Small intestine (tissue), 7 donors: ENCODE results near the gene FNBP1. TPM values are rescaled to one million over a fixed set of nuclear protein-coding genes. Genes with fewer than 3 reads are reported as not detected.

Source experiments
- DNase-seq, 2 donors: peaks; one replicate each; pipeline versions ENCODE4 v3.0.0 to v3.0.0-alpha.2; 2013
- FAIRE-seq: peaks from 2 replicates; lab custom pipeline; 2012; peaks lifted over from hg19 to GRCh38; lab: Jason Lieb, UNC
- H3K27ac ChIP-seq, 3 donors: one replicate each; pipeline ENCODE4 v1.5.1; 2013; ENCODE audit warnings: low read length in 2 of 3, mild to moderate bottlenecking in 2 of 3, control low read depth in 1 of 3, inconsistent platforms in 1 of 3, low read depth in 1 of 3, moderate library complexity in 1 of 3
- H3K27me3 ChIP-seq, 3 donors: one replicate each; pipeline ENCODE4 v1.6.1; 2013; ENCODE audit warnings: low read length in 3 of 3, inconsistent platforms in 1 of 3; ENCODE audit not compliant: control insufficient read depth in 3 of 3, insufficient read depth in 3 of 3
- H3K36me3 ChIP-seq, 3 donors: one replicate each; pipeline ENCODE4 v1.6.1; 2013; ENCODE audit warnings: low read length in 3 of 3, inconsistent platforms in 1 of 3, low read depth in 1 of 3, mild to moderate bottlenecking in 1 of 3, moderate library complexity in 1 of 3; ENCODE audit not compliant: control insufficient read depth in 3 of 3, insufficient read depth in 2 of 3
- H3K4me1 ChIP-seq, 3 donors: one replicate each; pipeline ENCODE4 v1.6.1; 2013; ENCODE audit warnings: low read length in 2 of 3, inconsistent platforms in 1 of 3, low read depth in 1 of 3, mild to moderate bottlenecking in 1 of 3, moderate library complexity in 1 of 3; ENCODE audit not compliant: control insufficient read depth in 3 of 3, insufficient read depth in 2 of 3
- H3K4me3 ChIP-seq, 3 donors: one replicate each; pipeline ENCODE4 v1.5.1; 2013; ENCODE audit warnings: low read length in 3 of 3, control low read depth in 1 of 3, inconsistent platforms in 1 of 3, low read depth in 1 of 3, mild to moderate bottlenecking in 1 of 3, moderate library complexity in 1 of 3
- H3K9me3 ChIP-seq, 2 donors: one replicate each; pipeline ENCODE4 v1.6.1; 2013; ENCODE audit warnings: low read depth in 1 of 2, low read length in 1 of 2; ENCODE audit not compliant: control insufficient read depth in 2 of 2, insufficient read depth in 1 of 2
- WGBS, 3 donors: extraction: QIAGEN DNeasy Blood & Tissue Kit; methylation state at CpG; one replicate each; pipeline ENCODE4 v1.1.7; 2013; 5-methylcytosine and 5-hydroxymethylcytosine counted together
- polyA plus RNA-seq, 4 donors: library from polyadenylated mRNA; stranded (reverse) in 3 of 4; unstranded in 1 of 4; fragments of 200-250 nt in 3 of 4; fragments of 120-200 nt in 1 of 4; gene quantifications; one replicate each; pipeline versions ENCODE4 v1.2.1 to v1.2.3, GENCODE V29; 2013
- donor health status: healthy with polysubstance abuse.
- donor health status: control.
- donor health status: control.
- donor health status: Bipolar disorder and iron deficiency.
- donor health status: healthy.

Gene FNBP1
- polyA plus RNA-seq, 4 donors, result 1.3 to 16.5 (median 9.0) TPM

DNA sequence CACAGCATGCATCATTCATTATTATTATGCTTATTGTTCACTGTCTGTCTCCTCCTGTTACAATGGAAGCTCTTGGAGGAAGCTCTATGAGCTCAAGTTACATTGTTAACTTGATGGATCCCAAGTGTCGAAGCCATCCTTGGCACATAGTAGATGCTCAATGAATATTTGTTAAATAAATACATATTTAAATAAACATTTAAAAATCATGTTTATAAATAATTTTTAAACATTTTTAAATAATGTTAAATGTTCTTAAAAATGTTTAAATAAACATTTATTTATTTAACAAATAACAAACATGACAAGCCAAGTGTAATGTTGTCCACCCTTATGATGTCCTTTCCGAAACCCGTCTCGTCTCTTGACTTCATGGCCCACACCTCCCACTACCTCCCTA lies 138.3 kb downstream of the FNBP1 start:
- Histone ChIP-seq H3K36me3 (peaks cover 0 to 28% (median 2%) of the 10 kb centered on the region in 3 donors), H3K9me3 (no peaks in the 10 kb centered on the region), H3K4me1 (no peaks in the 10 kb centered on the region), H3K27ac (no peak overlapping the region), H3K4me3 (no peak overlapping the region), H3K27me3 (no peaks in the 10 kb centered on the region)
- DNase-seq, result no peak
- 86 to 97% (median 91%) methylated on average over 4 of the region's 4 CpGs for WGBS, 3 donors
- no peak for FAIRE-seq

GRCh38 chr9:129902740-129903134 lies 140.3 kb downstream of the FNBP1 start:
- no peaks in the 10 kb centered on the region for H3K9me3 ChIP-seq
- peaks cover 0 to 33% (median 4%) of the 10 kb centered on the region in 3 donors for H3K36me3 ChIP-seq
- no peaks in the 10 kb centered on the region for H3K27me3 ChIP-seq
- no peak for FAIRE-seq
- H3K4me3 ChIP-seq, result no peak overlapping the region
- H3K4me1 ChIP-seq, result no peaks in the 10 kb centered on the region
- H3K27ac ChIP-seq, result no peak overlapping the region
- no peak for DNase-seq
- WGBS, 3 donors, result 82 to 87% (median 85%) methylated on average over 8 of the region's 8 CpGs

GRCh38 chr9:129901993-129902739 lies 140.8 kb downstream of the FNBP1 start:
- peaks cover 0 to 30% (median 4%) of the 10 kb centered on the region in 3 donors for H3K36me3 ChIP-seq
- no peaks in the 10 kb centered on the region for H3K4me1 ChIP-seq
- FAIRE-seq, result no peak
- no peak overlapping the region for H3K4me3 ChIP-seq
- no peak overlapping the region for H3K27ac ChIP-seq
- WGBS, 3 donors, result 86 to 89% (median 88%) methylated on average over 9 of the region's 9 CpGs
- H3K27me3 ChIP-seq, result no peaks in the 10 kb centered on the region
- DNase-seq, result no peak
- H3K9me3 ChIP-seq, result no peaks in the 10 kb centered on the region

- no peaks in the 10 kb centered on the region for H3K27me3 ChIP-seq
- H3K27ac ChIP-seq, result no peak overlapping the region
- no peak overlapping the region for H3K4me3 ChIP-seq
- no peak for FAIRE-seq
- peaks cover 0 to 31% (median 4%) of the 10 kb centered on the region in 3 donors for H3K36me3 ChIP-seq
- 86 to 93% (median 88%) methylated on average over 20 of the region's 20 CpGs for WGBS, 3 donors
- H3K9me3 ChIP-seq, result no peaks in the 10 kb centered on the region
- H3K4me1 ChIP-seq, result no peaks in the 10 kb centered on the region
- no peak for DNase-seq
Observed at GRCh38 chr9:129900263-129901027, 142.5 kb downstream of the FNBP1 start.

DNA sequence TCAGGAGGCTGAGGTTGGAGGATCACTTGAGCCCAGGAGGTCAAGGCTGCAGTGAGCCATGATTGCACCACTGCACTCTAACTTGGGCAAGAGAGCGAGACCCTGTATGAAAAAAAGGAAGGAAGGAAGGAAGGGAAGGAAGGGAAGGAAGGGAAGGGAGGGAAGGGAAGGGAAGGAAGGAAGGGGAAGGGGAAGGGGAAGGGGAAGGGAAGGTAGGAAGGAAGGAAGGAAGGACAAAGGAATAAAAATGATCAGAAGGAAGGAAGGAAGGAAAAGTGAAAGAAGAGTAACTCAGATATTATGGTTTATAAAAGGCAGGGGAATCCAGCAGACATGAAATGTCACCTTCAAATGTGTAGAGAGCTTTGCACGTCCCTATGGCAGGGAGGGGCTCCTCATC lies 143.4 kb downstream of the FNBP1 start:
- WGBS, 3 donors, result 82 to 90% (median 84%) methylated on average over 2 of the region's 2 CpGs
- FAIRE-seq, result no peak

DNA sequence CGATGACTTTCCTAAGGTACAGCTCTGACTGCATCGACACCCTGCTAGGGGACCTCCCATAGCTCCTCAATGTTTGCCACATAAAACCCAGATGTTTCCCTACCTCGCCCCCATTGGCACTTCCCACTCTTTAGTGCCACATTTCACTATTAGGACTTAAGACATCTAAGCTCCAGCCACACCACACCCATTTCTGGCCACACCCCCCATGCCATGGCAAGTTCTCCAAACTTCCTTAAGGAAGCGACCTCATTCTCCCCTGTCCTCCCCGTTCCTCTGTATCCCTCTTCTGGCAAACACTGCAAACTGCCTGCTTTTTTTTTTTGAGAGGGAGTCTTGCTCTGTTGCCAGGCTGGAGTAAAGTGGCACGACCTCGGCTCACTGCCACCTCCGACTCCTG lies 144.8 kb downstream of the FNBP1 start:
- Histone ChIP-seq H3K9me3 (no peaks in the 10 kb centered on the region), H3K4me1 (no peaks in the 10 kb centered on the region), H3K4me3 (no peak overlapping the region), H3K27ac (no peak overlapping the region), H3K36me3 (peaks cover 0 to 27% (median 4%) of the 10 kb centered on the region in 3 donors), H3K27me3 (no peaks in the 10 kb centered on the region)
- 62 to 73% (median 72%) methylated on average over 8 of the region's 8 CpGs for WGBS, 3 donors
- FAIRE-seq (no peak), DNase-seq (peak in 1 of 2 donors; percentile 19)

More for the DNA sequence above, 143.4 kb downstream of the FNBP1 start:
- Histone ChIP-seq H3K9me3 (no peaks in the 10 kb centered on the region), H3K27me3 (no peaks in the 10 kb centered on the region), H3K4me3 (no peak overlapping the region), H3K27ac (no peak overlapping the region), H3K36me3 (peaks cover 0 to 29% (median 4%) of the 10 kb centered on the region in 3 donors), H3K4me1 (no peaks in the 10 kb centered on the region)
- DNase-seq, result no peak

DNA sequence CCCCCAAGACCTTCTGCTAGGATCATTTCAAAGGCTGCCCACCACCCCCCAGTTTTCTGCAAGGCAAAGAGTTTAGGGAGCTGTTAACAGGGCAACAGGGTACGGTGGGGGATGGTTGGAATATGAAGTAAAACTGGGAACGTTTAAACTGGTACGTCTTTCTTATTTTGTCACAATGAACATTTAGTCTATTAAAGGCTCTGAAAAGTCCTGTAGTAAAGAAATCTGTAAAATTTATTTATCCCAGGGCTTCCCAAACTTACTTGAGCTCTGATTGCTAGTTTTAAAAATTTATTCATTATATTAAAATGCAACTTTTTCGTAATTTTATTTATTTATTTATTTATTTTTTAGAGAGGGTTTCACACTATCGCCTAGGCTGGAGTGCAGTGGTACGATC lies 145.7 kb downstream of the FNBP1 start:
- no peaks in the 10 kb centered on the region for H3K9me3 ChIP-seq
- WGBS, 3 donors, result 89 to 95% (median 94%) methylated on average over 6 of the region's 6 CpGs
- FAIRE-seq (no peak), DNase-seq (no peak)
- H3K4me1 ChIP-seq, result no peaks in the 10 kb centered on the region
- H3K27me3 ChIP-seq, result no peaks in the 10 kb centered on the region
- H3K36me3 ChIP-seq, result peaks cover 0 to 26% (median 4%) of the 10 kb centered on the region in 3 donors
- H3K27ac ChIP-seq, result no peak overlapping the region
- no peak overlapping the region for H3K4me3 ChIP-seq

DNA sequence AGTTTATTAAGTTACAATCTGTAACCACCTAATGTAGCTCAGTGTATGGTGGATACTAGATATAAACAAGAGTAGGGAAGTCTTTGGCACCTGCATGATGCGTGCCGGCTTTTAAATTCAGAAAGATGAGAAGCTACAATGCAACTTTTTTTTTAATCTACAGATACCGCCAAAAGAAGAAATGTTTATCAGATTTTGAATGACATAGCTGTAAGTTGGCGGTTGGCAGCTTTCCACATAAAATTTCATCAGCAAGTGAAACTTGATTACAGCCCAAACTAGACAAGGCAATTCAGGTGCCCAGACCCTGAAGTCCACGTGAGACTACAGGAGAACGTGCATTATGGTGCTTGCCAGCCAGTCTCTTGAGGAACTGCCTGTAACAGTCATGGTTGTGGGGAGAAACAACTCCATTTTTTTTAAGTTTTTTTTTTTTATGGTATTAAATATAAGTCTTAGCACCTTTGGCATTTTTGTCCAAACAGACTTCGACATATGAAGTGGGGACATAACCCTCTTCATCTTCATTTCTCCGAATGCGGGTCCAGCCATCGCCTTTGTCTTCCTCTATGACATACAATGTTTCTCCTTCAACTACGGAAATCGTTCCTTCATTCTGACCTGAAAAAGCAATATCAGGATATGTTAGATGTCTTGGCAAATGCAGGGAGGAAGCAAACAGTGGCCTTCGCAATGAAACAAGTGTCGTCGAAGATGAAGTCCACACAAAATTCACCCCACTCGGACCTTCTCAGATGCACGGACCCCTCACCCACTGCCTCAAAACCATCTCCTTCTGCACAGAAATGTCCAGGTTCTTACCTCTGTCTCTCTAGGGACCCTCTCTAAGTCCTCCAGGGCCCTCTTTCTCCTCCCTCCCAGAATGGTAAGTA lies 147.4 kb downstream of the FNBP1 start:
- FAIRE-seq (no peak), DNase-seq (no peak)
- WGBS, 3 donors, result 81 to 87% (median 84%) methylated on average over 17 of the region's 17 CpGs
- no peak overlapping the region for H3K27ac ChIP-seq
- no peaks in the 10 kb centered on the region for H3K27me3 ChIP-seq
- peaks cover 0 to 4% (median 0%) of the 10 kb centered on the region in 3 donors for H3K4me1 ChIP-seq
- peaks cover 0 to 24% (median 4%) of the 10 kb centered on the region in 3 donors for H3K36me3 ChIP-seq
- no peak overlapping the region for H3K4me3 ChIP-seq
- H3K9me3 ChIP-seq, result no peaks in the 10 kb centered on the region
